DOHH2 (cell line): Measurements from ENCODE around the gene HTR3C.

Experiments
- H3F3A ChIP-seq: fragments of 200-600 bp; sonication (generic), shearing (Covaris generic); 2 replicates; pipeline ENCODE4 v1.6.0; 2016; ENCODE audit warnings: antibody characterized with exemption, mild to moderate bottlenecking; ENCODE audit not compliant: control insufficient read depth, insufficient read depth
- H3K27ac ChIP-seq: fragments of 200-600 bp; sonication (generic); 2 replicates; pipeline ENCODE4 v1.5.1; 2014; ENCODE audit warnings: low read depth, mild to moderate bottlenecking, low read length, moderate library complexity
- H3K27me3 ChIP-seq: fragments of 200-600 bp; sonication (generic); 2 replicates; pipeline ENCODE4 v1.6.1; 2014; ENCODE audit warnings: mild to moderate bottlenecking, low read length, mixed read lengths; ENCODE audit not compliant: control insufficient read depth
- H3K36me3 ChIP-seq: fragments of 200-600 bp; sonication (generic); 2 replicates; pipeline ENCODE4 v1.6.1; 2014; ENCODE audit warnings: mild to moderate bottlenecking, low read length, moderate library complexity, mixed read lengths; ENCODE audit not compliant: control insufficient read depth
- H3K4me1 ChIP-seq: fragments of 200-600 bp; sonication (generic); 2 replicates; pipeline ENCODE4 v1.6.1; 2014; ENCODE audit warnings: mild to moderate bottlenecking, low read length, mixed read lengths; ENCODE audit not compliant: control insufficient read depth
- H3K4me2 ChIP-seq: fragments of 200-600 bp; sonication (generic); 2 replicates; pipeline ENCODE4 v1.6.0; 2014; ENCODE audit warnings: mild to moderate bottlenecking, low read length, moderate library complexity
- H3K4me3 ChIP-seq: fragments of 200-600 bp; sonication (generic); 2 replicates; pipeline ENCODE4 v1.5.1; 2014; ENCODE audit warnings: mild to moderate bottlenecking, low read length, mixed read lengths
- H3K79me2 ChIP-seq: fragments of 200-600 bp; sonication (generic); 2 replicates; pipeline ENCODE4 v1.6.1; 2014; ENCODE audit warnings: mild to moderate bottlenecking, low read length, mixed read lengths; ENCODE audit not compliant: control insufficient read depth
- H3K9me2 ChIP-seq: fragments of 200-600 bp; sonication (generic); replicated peaks from 2 replicates; pipeline ENCODE4 v1.6.1; 2014; ENCODE audit warnings: mild to moderate bottlenecking, low read length, mixed read lengths; ENCODE audit not compliant: control insufficient read depth
- H3K9me3 ChIP-seq: fragments of 200-600 bp; sonication (generic); 2 replicates; pipeline ENCODE4 v1.6.1; 2014; ENCODE audit warnings: antibody characterized with exemption, low read length, mixed read lengths; ENCODE audit not compliant: control insufficient read depth, insufficient read depth
- H4K20me1 ChIP-seq: fragments of 200-600 bp; sonication (generic); 2 replicates; pipeline ENCODE4 v1.6.0; 2014; ENCODE audit warnings: low read depth, mild to moderate bottlenecking, antibody characterized with exemption, low read length, moderate library complexity; ENCODE audit not compliant: control insufficient read depth, insufficient read depth
- EZH2phosphoT487 ChIP-seq: fragments of 200-600 bp; sonication (generic); IDR thresholded peaks from 2 replicates; pipeline ENCODE4 v1.6.1; 2017; ENCODE audit warnings: borderline replicate concordance, mild to moderate bottlenecking, antibody characterized with exemption, low read length, moderate library complexity, mixed read lengths
- TF ChIP-seq, protein P1 (sequence below): fragments of 200-600 bp; sonication (generic); IDR thresholded peaks from one replicate; pipeline ENCODE4 v1.5.1; 2014; ENCODE audit warnings: antibody characterized with exemption, mild to moderate bottlenecking, low read depth, low read length; ENCODE audit not compliant: poor library complexity, severe bottlenecking

Gene HTR3C

DNA sequence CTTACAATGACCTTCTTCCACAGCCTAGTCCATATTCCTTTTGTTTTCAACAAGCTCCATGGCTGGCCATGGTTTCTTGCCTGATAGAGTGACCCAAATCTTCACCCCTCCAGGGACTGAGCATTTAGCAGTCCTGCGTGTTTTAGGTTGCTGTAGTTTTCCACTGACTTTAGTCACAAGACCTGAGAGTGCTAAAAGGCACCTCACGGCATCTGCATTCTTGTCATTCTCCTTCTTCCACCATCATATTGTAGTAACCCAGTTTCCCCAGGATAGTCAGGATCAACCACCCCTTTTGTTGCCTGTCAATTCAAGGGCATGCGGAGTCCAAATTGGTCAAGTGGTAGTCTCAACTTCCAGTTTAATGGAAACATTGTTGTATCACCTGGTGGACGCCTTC, 20.8 kb downstream of the HTR3C start:
- Histone ChIP-seq H3K36me3 (no peaks in the 10 kb centered on the region), H3K9me3 (no peaks in the 10 kb centered on the region; the same call in 1 of the 2 replicates), H3K79me2 (no peaks in the 10 kb centered on the region), H3K9me2 (no peaks in the 10 kb centered on the region), H3K4me1 (no peaks in the 10 kb centered on the region), H3K4me3 (no peak overlapping the region), H3K27me3 (no peaks in the 10 kb centered on the region), H4K20me1 (no peaks in the 10 kb centered on the region), H3K4me2 (no peak overlapping the region), H3F3A (no peaks in the 10 kb centered on the region), H3K27ac (no peak overlapping the region)
- TF ChIP-seq, protein P1, sequence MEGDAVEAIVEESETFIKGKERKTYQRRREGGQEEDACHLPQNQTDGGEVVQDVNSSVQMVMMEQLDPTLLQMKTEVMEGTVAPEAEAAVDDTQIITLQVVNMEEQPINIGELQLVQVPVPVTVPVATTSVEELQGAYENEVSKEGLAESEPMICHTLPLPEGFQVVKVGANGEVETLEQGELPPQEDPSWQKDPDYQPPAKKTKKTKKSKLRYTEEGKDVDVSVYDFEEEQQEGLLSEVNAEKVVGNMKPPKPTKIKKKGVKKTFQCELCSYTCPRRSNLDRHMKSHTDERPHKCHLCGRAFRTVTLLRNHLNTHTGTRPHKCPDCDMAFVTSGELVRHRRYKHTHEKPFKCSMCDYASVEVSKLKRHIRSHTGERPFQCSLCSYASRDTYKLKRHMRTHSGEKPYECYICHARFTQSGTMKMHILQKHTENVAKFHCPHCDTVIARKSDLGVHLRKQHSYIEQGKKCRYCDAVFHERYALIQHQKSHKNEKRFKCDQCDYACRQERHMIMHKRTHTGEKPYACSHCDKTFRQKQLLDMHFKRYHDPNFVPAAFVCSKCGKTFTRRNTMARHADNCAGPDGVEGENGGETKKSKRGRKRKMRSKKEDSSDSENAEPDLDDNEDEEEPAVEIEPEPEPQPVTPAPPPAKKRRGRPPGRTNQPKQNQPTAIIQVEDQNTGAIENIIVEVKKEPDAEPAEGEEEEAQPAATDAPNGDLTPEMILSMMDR = no peak
- TF ChIP-seq EZH2phosphoT487 = no peak

GRCh38 chr3:184075901-184076300, 23.1 kb downstream of the HTR3C start:
- H3K27me3 ChIP-seq = no peaks in the 10 kb centered on the region
- no peak overlapping the region for H3K4me3 ChIP-seq
- H3K79me2 ChIP-seq = no peaks in the 10 kb centered on the region
- H3K36me3 ChIP-seq = no peaks in the 10 kb centered on the region
- no peaks in the 10 kb centered on the region for H3F3A ChIP-seq
- no peaks in the 10 kb centered on the region for H3K4me1 ChIP-seq
- no peaks in the 10 kb centered on the region for H4K20me1 ChIP-seq
- no peak overlapping the region for H3K27ac ChIP-seq
- H3K9me2 ChIP-seq = no peaks in the 10 kb centered on the region
- H3K9me3 ChIP-seq = no peaks in the 10 kb centered on the region
- TF ChIP-seq, protein P1 = no peak
- no peak for TF ChIP-seq EZH2phosphoT487
- no peak overlapping the region for H3K4me2 ChIP-seq

- Histone ChIP-seq H3K36me3 (no peaks in the 10 kb centered on the region), H3K4me2 (no peak overlapping the region), H3K79me2 (no peaks in the 10 kb centered on the region), H3F3A (no peaks in the 10 kb centered on the region), H3K4me1 (no peaks in the 10 kb centered on the region), H3K9me3 (no peaks in the 10 kb centered on the region), H3K4me3 (no peak overlapping the region), H4K20me1 (no peaks in the 10 kb centered on the region), H3K27me3 (no peaks in the 10 kb centered on the region), H3K27ac (no peak overlapping the region), H3K9me2 (no peaks in the 10 kb centered on the region)
- TF ChIP-seq, protein P1 = no peak
- no peak for TF ChIP-seq EZH2phosphoT487
These were observed 25.0 kb downstream of the HTR3C start for GRCh38 chr3:184077881-184078280.

DNA sequence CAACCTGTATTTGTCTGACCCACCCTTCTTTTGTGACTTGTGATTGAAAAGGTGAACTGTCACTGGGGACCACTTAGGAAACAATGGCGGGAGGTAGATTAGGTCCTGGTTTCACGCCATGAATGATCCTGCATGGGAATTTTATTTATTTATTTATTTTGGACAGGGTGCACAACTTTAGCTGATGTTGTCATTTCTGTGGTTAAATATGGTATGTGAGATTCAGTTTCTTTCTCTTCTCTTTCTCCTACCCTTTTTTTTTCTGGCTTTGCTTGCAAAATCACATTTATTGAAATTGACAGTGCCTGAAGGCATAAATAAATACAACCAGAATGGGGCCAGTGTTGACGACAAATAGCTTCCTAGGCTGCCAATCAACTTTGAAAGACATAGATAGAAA, 26.0 kb downstream of the HTR3C start:
- no peaks in the 10 kb centered on the region for H4K20me1 ChIP-seq

More for the DNA sequence above, 26.0 kb downstream of the HTR3C start:
- no peaks in the 10 kb centered on the region for H3K9me2 ChIP-seq
- H3K27me3 ChIP-seq = no peaks in the 10 kb centered on the region
- no peak overlapping the region for H3K4me3 ChIP-seq
- H3K9me3 ChIP-seq = no peaks in the 10 kb centered on the region
- no peaks in the 10 kb centered on the region for H3K79me2 ChIP-seq
- H3K4me2 ChIP-seq = no peak overlapping the region
- H3K4me1 ChIP-seq = no peaks in the 10 kb centered on the region
- no peak overlapping the region for H3K27ac ChIP-seq
- H3F3A ChIP-seq = no peaks in the 10 kb centered on the region
- no peaks in the 10 kb centered on the region for H3K36me3 ChIP-seq
- TF ChIP-seq, protein P1 = no peak
- no peak for TF ChIP-seq EZH2phosphoT487
